Subcutaneous abdominal adipose tissue (tissue), 5 donors: Measurements from ENCODE around the gene ANKS1B.
"Not testable (repeated sequence)": the region's sequence is repeated elsewhere in the genome, so short reads cannot be mapped to it uniquely, and the experiment has no call there.

Source experiments
- H3K27ac ChIP-seq: one replicate; pipeline ENCODE4 v1.7.0; 2013; ENCODE audit warnings: low read depth, mild to moderate bottlenecking, inconsistent platforms, low read length, moderate library complexity
- H3K27me3 ChIP-seq, 5 donors: one replicate each; pipeline ENCODE4 v1.7.0; 2013; ENCODE audit warnings: low read length in 5 of 5, inconsistent platforms in 1 of 5; ENCODE audit not compliant: control insufficient read depth in 5 of 5, insufficient read depth in 4 of 5
- H3K36me3 ChIP-seq, 5 donors: one replicate each; pipeline ENCODE4 v1.7.0; 2013; ENCODE audit warnings: low read length in 5 of 5; ENCODE audit not compliant: control insufficient read depth in 5 of 5, insufficient read depth in 5 of 5
- H3K4me1 ChIP-seq, 5 donors: one replicate each; pipeline ENCODE4 v1.7.0; 2013; ENCODE audit warnings: low read length in 5 of 5, mild to moderate bottlenecking in 3 of 5, moderate library complexity in 1 of 5; ENCODE audit not compliant: control insufficient read depth in 5 of 5, insufficient read depth in 5 of 5
- H3K4me3 ChIP-seq, 5 donors: one replicate each; pipeline ENCODE4 v1.7.0; 2013; ENCODE audit warnings: low read length in 5 of 5, low read depth in 1 of 5
- H3K9ac ChIP-seq, 5 donors: one replicate each; pipeline ENCODE4 v1.7.0; 2013; ENCODE audit warnings: low read length in 5 of 5, mild to moderate bottlenecking in 4 of 5, moderate library complexity in 3 of 5
- H3K9me3 ChIP-seq, 5 donors: one replicate each; pipeline ENCODE4 v1.7.0; 2013; ENCODE audit warnings: low read length in 5 of 5; ENCODE audit not compliant: control insufficient read depth in 5 of 5
- donor health status: healthy.
- donor health status: healthy.
- donor health status: healthy.
- donor health status: healthy.
- donor health status: healthy.

The ANKS1B gene

DNA sequence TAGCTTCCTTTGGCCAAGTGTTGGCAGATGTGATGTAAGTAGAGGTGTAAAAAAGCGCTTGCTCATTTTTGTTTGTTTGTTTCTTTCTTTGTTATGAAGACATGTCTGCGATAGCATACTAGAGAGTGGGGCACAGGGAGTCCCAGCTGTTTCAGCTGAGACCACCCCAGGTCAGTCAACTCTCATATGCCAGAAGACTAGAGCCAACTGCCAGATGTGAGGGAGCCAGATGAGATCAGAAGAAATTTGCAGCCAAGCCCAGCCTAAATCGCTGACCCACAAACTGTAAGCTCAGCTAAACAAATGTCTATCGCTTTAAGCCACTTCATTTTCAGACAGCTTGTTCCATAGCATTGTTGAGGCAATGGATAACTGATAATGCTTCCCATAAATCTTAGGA is 942.5 kb downstream of the ANKS1B start:
- Histone ChIP-seq H3K9ac (no peak overlapping the region), H3K4me3 (no peak overlapping the region), H3K4me1 (no peaks in the 10 kb centered on the region), H3K36me3 (no peaks in the 10 kb centered on the region), H3K27ac (no peak overlapping the region), H3K9me3 (peaks cover 0 to under 1% (median 0%) of the 10 kb centered on the region in 5 donors), H3K27me3 (no peaks in the 10 kb centered on the region)

DNA sequence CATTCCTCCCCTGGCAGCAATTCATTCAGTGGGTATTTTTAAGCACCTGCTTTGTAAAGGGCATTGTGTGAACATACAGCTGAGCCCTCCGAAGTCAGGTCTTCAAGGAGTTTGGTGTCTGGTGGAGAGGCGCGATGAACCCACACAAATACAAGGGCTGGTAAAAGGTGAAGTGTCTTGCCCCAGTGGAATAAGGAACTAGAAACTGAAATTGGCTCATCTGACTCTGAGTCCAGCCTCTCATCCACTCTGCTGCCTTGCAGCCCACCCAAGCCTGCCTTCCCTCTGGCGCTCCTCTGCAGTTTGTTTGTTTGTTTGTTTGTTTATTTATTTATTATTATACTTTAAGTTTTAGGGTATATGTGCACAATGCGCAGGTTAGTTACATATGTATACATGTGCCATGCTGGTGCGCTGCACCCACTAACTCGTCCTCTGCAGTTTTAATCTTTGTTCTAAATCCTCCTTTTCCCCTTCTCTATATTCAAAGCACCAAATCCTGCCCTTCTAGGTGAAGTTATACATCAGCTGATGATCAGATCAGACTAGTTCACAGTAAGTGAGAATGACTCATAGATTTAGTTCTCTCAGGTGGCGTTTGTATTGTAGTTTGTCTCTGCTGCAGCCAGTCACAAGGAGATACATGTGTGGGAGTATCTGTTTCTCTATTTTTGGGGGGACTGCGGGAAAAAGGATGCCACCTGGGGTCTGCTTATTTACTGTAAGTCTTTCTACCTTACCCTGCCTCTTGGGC is 945.2 kb downstream of the ANKS1B start:
- no peaks in the 10 kb centered on the region for H3K9me3 ChIP-seq
- H3K36me3 ChIP-seq = no peaks in the 10 kb centered on the region
- no peaks in the 10 kb centered on the region for H3K27me3 ChIP-seq
- no peaks in the 10 kb centered on the region for H3K4me1 ChIP-seq
- H3K9ac ChIP-seq = no peak overlapping the region
- H3K4me3 ChIP-seq = no peak overlapping the region
- no peak overlapping the region for H3K27ac ChIP-seq

DNA sequence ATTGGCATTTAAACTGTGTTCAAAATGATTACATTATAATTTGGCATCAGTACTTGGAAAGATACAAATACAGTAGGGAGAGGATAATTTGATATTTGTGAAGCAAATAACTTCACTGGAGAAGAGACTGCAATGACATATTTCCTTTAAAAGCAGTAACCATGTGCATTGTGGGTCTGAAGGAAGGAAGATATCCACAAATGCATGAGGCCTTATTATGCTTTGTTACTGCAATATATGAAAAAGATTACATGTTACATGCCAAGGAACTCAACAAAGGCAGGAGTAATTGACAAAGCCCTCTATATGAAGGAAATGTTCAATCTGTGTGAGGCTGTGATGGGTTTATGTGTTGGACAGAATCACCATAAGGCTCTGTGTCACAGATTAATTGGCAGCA is 948.2 kb downstream of the ANKS1B start:
- no peaks in the 10 kb centered on the region for H3K4me1 ChIP-seq

DNA sequence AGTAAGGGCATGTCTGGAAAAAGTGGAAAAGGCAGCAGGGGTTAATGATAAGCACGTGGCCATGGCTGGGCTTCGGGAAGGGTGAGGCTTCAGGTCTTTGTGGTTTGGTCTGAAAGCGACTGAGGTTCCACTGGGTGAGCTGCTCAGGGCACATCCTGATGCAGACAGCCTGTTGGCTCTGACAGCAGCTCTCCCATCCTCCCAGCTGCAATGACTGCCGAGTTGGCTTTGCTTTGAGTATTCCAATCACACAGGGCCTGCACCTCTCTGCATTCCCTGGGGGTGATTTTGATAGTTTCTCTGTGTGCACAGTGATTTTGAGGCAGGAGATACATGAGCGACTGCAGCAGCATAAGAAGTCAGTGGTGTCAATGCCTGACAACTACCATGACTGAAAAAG is 948.9 kb downstream of the ANKS1B start:
- H3K27me3 ChIP-seq = no peaks in the 10 kb centered on the region
- H3K36me3 ChIP-seq = no peaks in the 10 kb centered on the region
- H3K9me3 ChIP-seq = peaks cover 0 to 3% (median 0%) of the 10 kb centered on the region in 5 donors
- no peak overlapping the region for H3K4me3 ChIP-seq
- H3K27ac ChIP-seq = no peak overlapping the region
- H3K9ac ChIP-seq = no peak overlapping the region
- no peaks in the 10 kb centered on the region for H3K4me1 ChIP-seq

More for the DNA sequence above, 948.2 kb downstream of the ANKS1B start:
- H3K9me3 ChIP-seq = peaks cover 0 to 3% (median 0%) of the 10 kb centered on the region in 5 donors
- no peaks in the 10 kb centered on the region for H3K36me3 ChIP-seq
- no peak overlapping the region for H3K4me3 ChIP-seq
- H3K27me3 ChIP-seq = no peaks in the 10 kb centered on the region
- H3K9ac ChIP-seq = no peak overlapping the region
- H3K27ac ChIP-seq = no peak overlapping the region

DNA sequence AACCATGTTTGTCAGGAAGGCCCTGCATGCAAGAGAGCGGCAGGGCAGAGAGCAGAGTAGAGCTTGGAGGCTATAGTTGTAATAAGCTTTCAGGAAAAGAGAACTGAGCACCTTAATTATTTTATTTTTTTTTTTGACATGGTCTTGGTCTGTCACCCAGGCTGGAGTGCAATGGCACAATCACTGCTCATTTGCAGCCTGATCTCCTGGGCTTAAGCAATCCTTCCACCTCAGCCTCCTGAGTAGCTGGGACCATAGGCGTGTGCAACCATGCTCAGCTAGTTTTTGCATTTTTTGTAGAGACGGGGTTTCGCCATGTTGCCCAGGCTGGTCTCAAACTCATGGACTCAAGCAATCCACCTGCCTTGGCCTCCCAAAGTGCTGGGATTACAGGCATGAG is 950.5 kb downstream of the ANKS1B start:
- H3K27me3 ChIP-seq, H3K9ac ChIP-seq, H3K36me3 ChIP-seq, H3K4me3 ChIP-seq, H3K9me3 ChIP-seq, H3K4me1 ChIP-seq, H3K27ac ChIP-seq: not testable (repeated sequence)

DNA sequence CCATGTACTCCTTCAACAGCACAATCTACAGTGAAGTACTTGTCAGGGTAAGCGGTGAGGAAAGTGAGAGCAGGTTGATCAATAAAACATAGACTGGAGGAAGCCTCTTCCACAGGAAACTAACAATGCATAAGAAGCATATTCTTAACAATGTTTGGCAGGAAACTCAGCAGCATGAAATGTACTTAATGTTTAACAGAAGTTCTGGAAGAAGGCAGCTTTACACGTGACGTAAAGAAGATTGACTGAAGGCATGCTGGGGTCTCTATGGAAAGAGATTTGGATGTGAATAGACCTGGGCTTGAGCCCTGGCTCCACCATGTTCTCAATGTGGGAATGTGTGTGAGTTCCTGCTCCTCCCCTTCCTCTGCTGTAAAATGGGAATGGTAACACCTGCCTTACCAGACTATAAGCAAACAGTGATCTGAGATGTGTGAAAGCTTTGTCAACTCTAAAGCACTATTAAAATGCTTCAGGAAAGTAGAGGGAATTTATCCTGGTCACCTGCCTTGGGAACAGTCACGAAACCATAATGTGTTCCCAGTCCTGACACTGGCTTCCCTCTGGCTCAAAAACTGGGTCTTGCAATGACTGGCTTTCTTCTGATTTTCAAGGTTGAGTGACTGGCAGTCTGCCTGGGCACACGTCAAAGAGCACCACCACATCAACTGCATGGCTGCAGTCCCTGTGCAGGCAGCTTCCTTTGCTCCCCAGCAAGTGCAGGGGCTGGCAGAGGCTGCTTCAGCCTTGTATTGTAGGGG is 955.0 kb downstream of the ANKS1B start:
- no peak overlapping the region for H3K4me3 ChIP-seq

DNA sequence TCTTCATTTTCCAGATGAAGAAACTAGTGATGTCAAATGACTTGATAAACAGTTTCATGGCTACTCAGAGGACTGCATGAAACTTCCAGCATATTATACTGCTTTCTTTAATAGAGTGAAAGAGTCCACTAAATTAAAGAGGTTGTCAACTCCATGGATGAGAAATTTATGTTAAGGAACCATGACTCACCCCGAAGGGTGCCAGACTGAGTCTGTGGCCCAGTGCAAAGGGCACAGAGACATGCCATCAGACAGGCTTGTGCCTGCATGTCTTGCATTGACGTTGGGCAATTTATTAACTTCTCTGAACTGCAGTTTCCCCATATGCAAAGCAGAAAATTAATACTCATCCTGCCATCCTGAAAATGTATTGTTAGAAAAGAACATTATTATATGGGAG is 957.3 kb downstream of the ANKS1B start:
- Histone ChIP-seq H3K4me1 (no peaks in the 10 kb centered on the region), H3K4me3 (no peak overlapping the region), H3K9ac (no peak overlapping the region), H3K27me3 (no peaks in the 10 kb centered on the region), H3K9me3 (peaks cover 0 to 3% (median 0%) of the 10 kb centered on the region in 5 donors), H3K27ac (no peak overlapping the region), H3K36me3 (no peaks in the 10 kb centered on the region)

More for the DNA sequence above, 955.0 kb downstream of the ANKS1B start:
- Histone ChIP-seq H3K4me1 (no peaks in the 10 kb centered on the region), H3K9ac (no peak overlapping the region), H3K9me3 (peaks cover 0 to 3% (median 0%) of the 10 kb centered on the region in 5 donors), H3K27me3 (no peaks in the 10 kb centered on the region), H3K27ac (no peak overlapping the region), H3K36me3 (no peaks in the 10 kb centered on the region)

DNA sequence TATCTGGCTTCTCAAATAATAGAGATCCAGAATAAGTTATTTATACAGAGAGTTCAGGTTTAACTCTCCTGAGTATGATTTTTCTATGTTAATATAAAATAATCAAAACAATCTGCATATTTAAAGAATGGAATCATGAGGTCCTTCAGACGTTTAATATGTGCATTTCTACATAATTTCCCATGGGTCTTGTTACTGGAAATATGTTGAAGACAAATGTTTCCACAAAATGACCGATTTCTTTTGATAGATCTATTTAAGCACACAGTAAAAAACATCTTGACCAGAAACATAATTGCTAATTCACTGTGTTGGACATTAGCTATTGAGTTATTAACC is 957.7 kb downstream of the ANKS1B start:
- H3K27ac ChIP-seq = no peak overlapping the region
- no peak overlapping the region for H3K9ac ChIP-seq
- H3K27me3 ChIP-seq = no peaks in the 10 kb centered on the region
- H3K4me1 ChIP-seq = no peaks in the 10 kb centered on the region
- H3K4me3 ChIP-seq = no peak overlapping the region
- no peaks in the 10 kb centered on the region for H3K36me3 ChIP-seq
- no peaks in the 10 kb centered on the region for H3K9me3 ChIP-seq

DNA sequence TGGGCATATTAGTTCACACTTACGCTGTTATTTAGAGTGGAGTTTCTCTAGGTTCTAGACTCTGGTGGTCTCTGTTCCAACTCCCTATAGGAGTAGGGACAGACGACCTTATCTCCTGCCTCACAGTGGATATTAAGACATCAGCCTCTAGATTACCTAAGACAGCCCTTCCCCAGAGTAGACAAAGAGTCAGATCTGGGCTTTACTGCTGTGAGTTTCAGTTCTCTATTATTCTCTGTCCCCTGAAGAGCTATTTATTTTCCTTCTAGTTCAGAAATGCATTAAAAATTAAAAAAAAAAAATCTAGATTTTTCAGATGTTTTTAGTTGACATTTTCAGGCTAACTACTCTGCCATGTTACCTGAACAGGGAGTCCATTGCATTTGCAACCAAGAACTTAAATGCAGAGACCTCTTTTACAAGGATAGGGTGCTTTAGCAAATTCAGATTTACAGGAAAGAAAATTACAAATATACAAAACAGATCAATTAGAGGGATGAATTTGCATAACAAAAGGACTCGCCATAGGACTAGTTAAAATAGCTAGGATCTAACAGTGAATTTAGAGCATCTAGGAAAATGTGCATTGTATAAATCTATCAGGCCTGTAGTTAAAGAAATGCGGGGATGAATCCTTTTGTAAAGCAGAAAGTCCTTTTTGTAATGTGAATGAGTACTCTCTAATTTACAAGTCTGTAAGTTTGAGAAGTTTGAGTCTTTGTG is 958.2 kb downstream of the ANKS1B start:
- no peak overlapping the region for H3K9ac ChIP-seq
- no peaks in the 10 kb centered on the region for H3K36me3 ChIP-seq
- no peaks in the 10 kb centered on the region for H3K27me3 ChIP-seq
- no peak overlapping the region for H3K27ac ChIP-seq
- H3K4me1 ChIP-seq = no peaks in the 10 kb centered on the region
- no peaks in the 10 kb centered on the region for H3K9me3 ChIP-seq
- H3K4me3 ChIP-seq = no peak overlapping the region

DNA sequence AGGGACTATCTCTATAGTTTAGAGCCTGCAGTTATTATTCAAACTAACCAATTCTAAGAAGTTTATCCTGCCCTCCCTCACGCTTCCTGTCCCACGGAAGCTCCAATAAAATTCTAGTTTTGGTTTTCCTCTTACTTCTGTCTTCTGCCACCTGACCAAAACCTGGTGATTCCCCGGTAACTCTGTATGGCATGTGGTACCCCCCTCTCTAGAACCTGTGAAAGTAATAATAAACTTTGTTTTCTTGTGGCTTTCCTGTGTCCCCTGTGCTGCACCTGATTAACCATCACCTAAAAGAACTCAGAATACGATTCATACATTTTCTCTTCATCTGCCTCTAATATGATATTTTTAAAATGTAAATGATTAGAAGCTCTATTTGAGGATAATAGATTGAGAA is 959.9 kb downstream of the ANKS1B start:
- Histone ChIP-seq H3K36me3 (no peaks in the 10 kb centered on the region), H3K9ac (no peak overlapping the region)

More for the DNA sequence above, 959.9 kb downstream of the ANKS1B start:
- Histone ChIP-seq H3K4me3 (no peak overlapping the region), H3K4me1 (no peaks in the 10 kb centered on the region), H3K27me3 (no peaks in the 10 kb centered on the region), H3K9me3 (no peaks in the 10 kb centered on the region), H3K27ac (no peak overlapping the region)
